ENCODE results near the gene FBRS.

The FBRS gene

GRCh38 chr16:30665155-30665829 is 7.1 kb downstream of the FBRS start:
- Histone ChIP-seq H3K4me1 (ENCODE audit: control insufficient read depth, insufficient read depth, low read depth, low read length) (peaks cover 25% of the 10 kb centered on the region), H3K9ac (ENCODE audit: low read length) (peak overlapping the region; percentile 38), H2AFZ (ENCODE audit: low read depth, low read length) (no peak overlapping the region), H2BK5ac (ENCODE audit: low read depth, low read length, poor library complexity, severe bottlenecking) (no peak overlapping the region), H3K27ac (ENCODE audit: low read length, poor library complexity, severe bottlenecking) (no peak overlapping the region), H3K23ac (ENCODE audit: low read length in 2 of 2) (no peak overlapping the region), H3K4me3 (ENCODE audit: insufficient read depth in 1 of 2, low read depth in 1 of 2, low read length in 2 of 2) (no peak overlapping the region), H3K4me2 (ENCODE audit: low read length, poor library complexity, severe bottlenecking) (no peak overlapping the region), H3K14ac (ENCODE audit: low read length in 2 of 2) (no peak overlapping the region), H4K91ac (ENCODE audit: low read length) (no peak overlapping the region), H2BK12ac (ENCODE audit: low read length in 2 of 2) (no peak overlapping the region), H4K8ac (ENCODE audit: low read length) (no peak overlapping the region), H3K27me3 (ENCODE audit: control insufficient read depth in 1 of 2, insufficient read depth in 1 of 2, low read length in 2 of 2) (no peaks in the 10 kb centered on the region), H3K36me3 (ENCODE audit: control insufficient read depth in 1 of 2, insufficient read depth in 2 of 2, low read depth in 1 of 2, low read length in 2 of 2) (peaks cover 85 to 89% of the 10 kb centered on the region in 2 experiments), H3K79me1 (replicated peaks; ENCODE audit: low read length, poor library complexity, severe bottlenecking) (peaks cover 41% of the 10 kb centered on the region), H3K18ac (ENCODE audit: low read depth in 1 of 2, low read length in 2 of 2) (no peak overlapping the region), H2AK5ac (ENCODE audit: low read length, severe bottlenecking) (no peak overlapping the region), H2BK15ac (ENCODE audit: low read depth, poor library complexity, severe bottlenecking) (no peak overlapping the region), H3K9me3 (ENCODE audit: control insufficient read depth, low read length) (no peaks in the 10 kb centered on the region), H3K4ac (ENCODE audit: low read depth in 1 of 2, low read length in 2 of 2) (no peak overlapping the region), H2BK120ac (ENCODE audit: low read depth, low read length) (no peak overlapping the region)
- WGBS, result 93% methylated on average over 22 of the region's 22 CpGs
- DNase-seq, result no peak

- no peak overlapping the region for H2BK120ac ChIP-seq (ENCODE audit: low read depth, low read length)
- H2BK5ac ChIP-seq (ENCODE audit: low read depth, low read length, poor library complexity, severe bottlenecking), result no peak overlapping the region
- peaks cover 22% of the 10 kb centered on the region for H3K4me1 ChIP-seq (ENCODE audit: control insufficient read depth, insufficient read depth, low read depth, low read length)
- H3K18ac ChIP-seq (ENCODE audit: low read depth in 1 of 2, low read length in 2 of 2), result no peak overlapping the region
- no peak overlapping the region for H4K91ac ChIP-seq (ENCODE audit: low read length)
- H3K27ac ChIP-seq (ENCODE audit: low read length, poor library complexity, severe bottlenecking), result no peak overlapping the region
- H3K27me3 ChIP-seq (ENCODE audit: control insufficient read depth in 1 of 2, insufficient read depth in 1 of 2, low read length in 2 of 2), result no peaks in the 10 kb centered on the region
- no peak overlapping the region for H2BK15ac ChIP-seq (ENCODE audit: low read depth, poor library complexity, severe bottlenecking)
- H3K9ac ChIP-seq (ENCODE audit: low read length), result peak overlapping the region; percentile 38
- peaks cover 41% of the 10 kb centered on the region for H3K79me1 ChIP-seq (replicated peaks; ENCODE audit: low read length, poor library complexity, severe bottlenecking)
- 94% methylated on average over 4 of the region's 4 CpGs for WGBS
- no peak overlapping the region for H4K8ac ChIP-seq (ENCODE audit: low read length)
- no peak overlapping the region for H2BK12ac ChIP-seq (ENCODE audit: low read length in 2 of 2)
- H3K9me3 ChIP-seq (ENCODE audit: control insufficient read depth, low read length), result no peaks in the 10 kb centered on the region
- no peak overlapping the region for H3K4ac ChIP-seq (ENCODE audit: low read depth in 1 of 2, low read length in 2 of 2)
- H3K4me3 ChIP-seq (ENCODE audit: insufficient read depth in 1 of 2, low read depth in 1 of 2, low read length in 2 of 2), result no peak overlapping the region
- H3K23ac ChIP-seq (ENCODE audit: low read length in 2 of 2), result no peak overlapping the region
- no peak overlapping the region for H2AFZ ChIP-seq (ENCODE audit: low read depth, low read length)
- H3K36me3 ChIP-seq (ENCODE audit: control insufficient read depth in 1 of 2, insufficient read depth in 2 of 2, low read depth in 1 of 2, low read length in 2 of 2), result peaks cover 91 to 93% of the 10 kb centered on the region in 2 experiments
- no peak overlapping the region for H3K14ac ChIP-seq (ENCODE audit: low read length in 2 of 2)
- no peak overlapping the region for H3K4me2 ChIP-seq (ENCODE audit: low read length, poor library complexity, severe bottlenecking)
- DNase-seq, result no peak
- H2AK5ac ChIP-seq (ENCODE audit: low read length, severe bottlenecking), result no peak overlapping the region
Observed at GRCh38 chr16:30665830-30666190, 7.6 kb downstream of the FBRS start.

- peaks cover 16% of the 10 kb centered on the region for H3K4me1 ChIP-seq (ENCODE audit: control insufficient read depth, insufficient read depth, low read depth, low read length)
- H3K36me3 ChIP-seq (ENCODE audit: control insufficient read depth in 1 of 2, insufficient read depth in 2 of 2, low read depth in 1 of 2, low read length in 2 of 2), result peaks cover 86 to 89% of the 10 kb centered on the region in 2 experiments
- H3K18ac ChIP-seq (ENCODE audit: low read depth in 1 of 2, low read length in 2 of 2), result no peak overlapping the region
- no peaks in the 10 kb centered on the region for H3K9me3 ChIP-seq (ENCODE audit: control insufficient read depth, low read length)
- H3K4me2 ChIP-seq (ENCODE audit: low read length, poor library complexity, severe bottlenecking), result no peak overlapping the region
- no peak overlapping the region for H4K8ac ChIP-seq (ENCODE audit: low read length)
- peak overlapping the region; percentile 38 for H3K9ac ChIP-seq (ENCODE audit: low read length)
- H2BK5ac ChIP-seq (ENCODE audit: low read depth, low read length, poor library complexity, severe bottlenecking), result no peak overlapping the region
- no peak for DNase-seq
- H3K4ac ChIP-seq (ENCODE audit: low read depth in 1 of 2, low read length in 2 of 2), result no peak overlapping the region
- no peak overlapping the region for H3K23ac ChIP-seq (ENCODE audit: low read length in 2 of 2)
- H3K79me1 ChIP-seq (replicated peaks; ENCODE audit: low read length, poor library complexity, severe bottlenecking), result peaks cover 41% of the 10 kb centered on the region
- no peak overlapping the region for H2AFZ ChIP-seq (ENCODE audit: low read depth, low read length)
- H3K14ac ChIP-seq (ENCODE audit: low read length in 2 of 2), result no peak overlapping the region
- H3K27ac ChIP-seq (ENCODE audit: low read length, poor library complexity, severe bottlenecking), result no peak overlapping the region
- WGBS, result 92% methylated on average over 6 of the region's 7 CpGs
- H3K4me3 ChIP-seq (ENCODE audit: insufficient read depth in 1 of 2, low read depth in 1 of 2, low read length in 2 of 2), result no peak overlapping the region
- no peak overlapping the region for H2BK12ac ChIP-seq (ENCODE audit: low read length in 2 of 2)
- no peaks in the 10 kb centered on the region for H3K27me3 ChIP-seq (ENCODE audit: control insufficient read depth in 1 of 2, insufficient read depth in 1 of 2, low read length in 2 of 2)
- H2AK5ac ChIP-seq (ENCODE audit: low read length, severe bottlenecking), result no peak overlapping the region
- no peak overlapping the region for H2BK15ac ChIP-seq (ENCODE audit: low read depth, poor library complexity, severe bottlenecking)
- H4K91ac ChIP-seq (ENCODE audit: low read length), result no peak overlapping the region
- H2BK120ac ChIP-seq (ENCODE audit: low read depth, low read length), result no peak overlapping the region
Observed at GRCh38 chr16:30666681-30667080, 8.4 kb downstream of the FBRS start.

- Histone ChIP-seq H3K14ac (ENCODE audit: low read length in 2 of 2) (no peak overlapping the region), H3K79me1 (replicated peaks; ENCODE audit: low read length, poor library complexity, severe bottlenecking) (peaks cover 41% of the 10 kb centered on the region), H3K27me3 (ENCODE audit: control insufficient read depth in 1 of 2, insufficient read depth in 1 of 2, low read length in 2 of 2) (no peaks in the 10 kb centered on the region), H3K36me3 (ENCODE audit: control insufficient read depth in 1 of 2, insufficient read depth in 2 of 2, low read depth in 1 of 2, low read length in 2 of 2) (peaks cover 79 to 87% of the 10 kb centered on the region in 2 experiments), H3K4ac (ENCODE audit: low read depth in 1 of 2, low read length in 2 of 2) (no peak overlapping the region), H2BK12ac (ENCODE audit: low read length in 2 of 2) (no peak overlapping the region), H2AFZ (ENCODE audit: low read depth, low read length) (no peak overlapping the region), H4K91ac (ENCODE audit: low read length) (no peak overlapping the region), H2BK5ac (ENCODE audit: low read depth, low read length, poor library complexity, severe bottlenecking) (no peak overlapping the region), H3K4me1 (ENCODE audit: control insufficient read depth, insufficient read depth, low read depth, low read length) (peaks cover 12% of the 10 kb centered on the region), H4K8ac (ENCODE audit: low read length) (no peak overlapping the region), H3K27ac (ENCODE audit: low read length, poor library complexity, severe bottlenecking) (no peak overlapping the region), H2AK5ac (ENCODE audit: low read length, severe bottlenecking) (no peak overlapping the region), H3K9me3 (ENCODE audit: control insufficient read depth, low read length) (no peaks in the 10 kb centered on the region), H3K23ac (ENCODE audit: low read length in 2 of 2) (no peak overlapping the region), H3K4me3 (ENCODE audit: insufficient read depth in 1 of 2, low read depth in 1 of 2, low read length in 2 of 2) (no peak overlapping the region), H3K9ac (ENCODE audit: low read length) (peak overlapping the region; percentile 38), H3K4me2 (ENCODE audit: low read length, poor library complexity, severe bottlenecking) (no peak overlapping the region), H2BK15ac (ENCODE audit: low read depth, poor library complexity, severe bottlenecking) (no peak overlapping the region), H3K18ac (ENCODE audit: low read depth in 1 of 2, low read length in 2 of 2) (no peak overlapping the region), H2BK120ac (ENCODE audit: low read depth, low read length) (no peak overlapping the region)
- no peak for DNase-seq
- WGBS, result 96% methylated on average over 11 of the region's 11 CpGs
Observed at GRCh38 chr16:30667361-30667905, 9.2 kb downstream of the FBRS start.

All from mesenchymal stem cell (in vitro differentiated cells and primary cell).